CD4-positive, alpha-beta T cell treated with Interleukin-15 for 4 hours (primary cell): ENCODE results near the gene TP63.
"Not testable (repeated sequence)": the region's sequence is repeated elsewhere in the genome, so short reads cannot be mapped to it uniquely, and the experiment has no call there.

Experiments used
- DNase-seq: peaks from one replicate; pipeline ENCODE4 v3.0.0-alpha.2; 2020; ENCODE audit warnings: low spot score

The TP63 gene

DNA sequence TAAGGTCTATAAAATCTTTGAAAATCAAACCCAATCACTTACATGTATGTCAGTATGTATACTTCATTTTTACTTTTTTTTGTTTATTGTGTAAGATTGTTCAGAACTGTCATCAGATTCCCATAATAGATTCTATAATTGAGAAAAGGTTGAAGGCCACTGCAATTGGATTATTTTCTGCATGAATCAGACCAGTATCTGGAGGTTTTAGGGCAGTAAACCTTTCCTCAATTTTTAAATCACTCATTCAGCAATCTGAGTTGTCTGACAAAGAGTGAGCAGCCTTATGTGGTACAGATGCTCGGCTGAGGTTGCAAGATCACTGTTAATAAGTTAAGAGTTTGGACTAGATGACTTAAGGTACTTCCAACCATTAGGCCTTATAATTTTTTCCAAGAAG lies 96.0 kb downstream of the TP63 start:
- no peak for DNase-seq

GRCh38 chr3:189727898-189728297 lies 96.7 kb downstream of the TP63 start:
- no peak for DNase-seq

DNA sequence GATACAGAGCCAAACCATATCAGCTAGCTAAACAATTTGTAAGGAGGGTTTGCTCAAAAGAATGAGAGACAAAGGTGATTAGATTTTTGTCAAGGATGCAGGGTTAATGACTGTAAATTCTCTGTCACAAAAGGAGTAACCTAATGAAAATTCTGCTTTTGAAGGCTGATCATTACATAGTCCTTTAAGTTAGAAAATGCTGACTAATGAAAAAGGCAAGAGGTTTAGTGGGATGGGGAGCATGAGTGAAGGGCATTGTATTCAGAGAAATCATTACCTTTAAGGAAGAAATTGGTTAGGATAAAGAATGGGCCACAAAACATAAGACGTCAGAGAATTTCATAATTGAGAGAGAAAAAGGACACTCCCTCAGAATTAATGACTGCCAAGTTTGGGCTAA lies 97.7 kb downstream of the TP63 start:
- DNase-seq, result no peak

GRCh38 chr3:189734061-189734460 lies 102.9 kb downstream of the TP63 start:
- DNase-seq, result no peak

- DNase-seq, result no peak
Measured at GRCh38 chr3:189735913-189736312, 104.7 kb downstream of the TP63 start.

DNA sequence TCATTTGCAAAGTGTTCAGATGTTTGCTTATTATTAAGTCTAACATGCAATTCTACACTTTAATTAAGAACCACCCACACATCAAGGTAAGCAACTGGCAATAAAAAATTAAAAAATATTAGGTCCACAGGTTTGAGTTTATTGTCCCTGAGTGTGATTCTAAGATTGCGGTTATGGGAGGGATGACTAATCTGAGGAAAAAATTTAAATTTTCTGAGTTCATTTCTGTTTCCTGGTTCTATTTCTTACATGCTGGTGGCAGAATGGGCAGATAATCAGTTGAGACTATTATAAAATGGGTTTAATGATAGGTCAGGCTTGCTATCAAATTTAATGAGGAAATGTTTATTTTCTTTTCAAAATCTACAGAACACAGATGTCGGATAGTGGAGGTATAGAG lies 105.9 kb downstream of the TP63 start:
- no peak for DNase-seq

- no peak for DNase-seq
Measured at GRCh38 chr3:189737619-189738018, 106.4 kb downstream of the TP63 start.

DNA sequence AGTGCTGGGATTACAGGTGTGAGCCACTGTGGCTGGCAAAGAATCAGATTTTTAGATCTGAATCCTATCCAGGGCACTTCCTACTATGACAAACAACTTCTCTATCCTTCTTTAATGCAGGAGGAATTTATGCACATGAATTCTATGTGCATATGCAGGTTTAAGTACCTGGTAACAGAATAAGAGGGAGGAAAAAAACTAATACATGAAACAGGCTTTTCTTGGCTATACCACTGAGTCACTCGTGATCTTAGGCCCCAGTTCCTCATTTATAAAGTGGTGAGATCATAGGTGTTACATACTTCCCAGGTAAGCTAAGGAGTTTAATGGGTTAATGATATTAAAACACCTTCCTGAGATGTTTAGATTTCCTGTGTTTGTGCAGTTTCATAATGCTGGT lies 108.2 kb downstream of the TP63 start:
- no peak for DNase-seq

GRCh38 chr3:189740156-189740555 lies 109.0 kb downstream of the TP63 start:
- DNase-seq, result no peak

GRCh38 chr3:189744235-189744634 lies 113.0 kb downstream of the TP63 start:
- DNase-seq, result no peak

DNA sequence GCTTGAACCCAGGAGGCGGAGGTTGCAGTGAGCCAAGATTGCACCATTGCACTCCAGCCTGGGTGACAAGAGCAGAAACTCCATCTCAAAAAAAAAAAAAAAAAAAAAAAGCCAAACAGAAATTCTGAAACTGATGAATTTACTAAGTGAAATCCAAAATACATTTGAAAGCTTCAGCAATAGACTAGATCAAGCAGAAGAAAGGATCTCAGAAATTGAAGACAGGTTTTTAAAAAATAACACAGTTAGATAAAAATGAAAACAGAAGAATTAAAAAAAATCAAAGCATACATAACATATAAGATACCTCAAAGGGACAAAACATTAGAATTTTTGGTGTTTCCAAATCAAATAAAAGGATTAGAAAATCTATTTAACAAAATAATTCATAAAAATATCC lies 114.4 kb downstream of the TP63 start:
- no peak for DNase-seq

DNA sequence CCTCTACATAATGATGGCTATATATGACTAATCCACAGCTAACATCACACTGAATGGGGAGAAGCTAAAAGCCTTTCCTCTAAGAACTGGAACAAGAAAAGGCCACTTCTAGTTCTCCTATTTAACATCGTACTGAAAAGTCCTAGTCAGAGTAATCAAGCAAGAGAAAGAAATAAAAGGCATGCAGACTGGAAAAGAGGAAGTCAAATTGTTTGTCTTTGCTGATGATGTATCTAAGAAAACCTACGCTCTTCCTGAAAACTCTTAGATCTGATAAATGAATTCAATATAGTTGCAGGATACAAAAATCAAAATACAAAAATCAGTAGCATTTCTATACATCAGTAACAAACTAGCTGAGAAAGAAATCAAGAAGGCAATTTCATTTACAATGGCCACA lies 116.9 kb downstream of the TP63 start:
- no peak for DNase-seq

- DNase-seq, result not testable (repeated sequence)
Measured at GRCh38 chr3:189750972-189751371, 119.8 kb downstream of the TP63 start.

DNA sequence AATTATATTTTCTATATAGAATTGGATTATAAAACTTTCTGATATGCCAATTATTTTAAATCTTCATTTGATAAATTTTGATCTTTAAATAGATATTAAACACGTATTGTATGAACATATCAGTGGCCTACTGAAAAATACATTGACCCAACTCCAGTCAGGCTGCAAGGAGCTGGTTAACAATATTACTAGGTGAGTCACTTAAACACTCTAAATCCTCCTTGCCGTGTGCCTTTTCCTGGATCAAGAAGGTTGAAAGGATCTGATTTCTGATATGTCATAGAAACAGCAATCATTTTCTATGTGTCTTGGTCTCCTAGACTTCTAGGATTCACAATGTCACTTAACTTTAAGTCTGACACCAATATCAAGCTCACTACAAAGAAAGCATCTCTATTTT lies 123.2 kb downstream of the TP63 start:
- DNase-seq, result no peak

DNA sequence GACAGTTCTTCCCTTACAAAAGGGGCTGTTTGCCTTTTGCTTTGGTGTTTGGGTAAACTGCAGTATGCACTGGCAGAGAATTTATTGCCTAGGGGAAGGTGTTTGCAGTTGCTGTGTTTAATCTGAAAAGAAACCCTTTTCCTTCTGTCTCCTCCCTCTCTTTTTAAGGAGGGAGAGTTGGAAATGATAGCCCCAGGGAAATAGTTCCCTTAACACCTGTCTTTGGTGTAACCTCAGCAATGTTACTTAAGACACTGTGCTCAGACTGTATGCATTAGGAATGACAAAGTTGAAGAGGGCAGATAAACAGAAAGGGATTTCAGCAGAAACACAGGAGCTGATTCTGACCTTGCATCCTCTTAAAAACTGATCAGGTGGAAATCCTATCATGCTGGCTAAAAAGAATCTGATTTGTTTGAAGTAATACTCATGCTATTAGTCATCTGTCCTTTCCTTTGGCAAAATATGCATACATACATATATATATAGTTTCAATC lies 125.4 kb downstream of the TP63 start:
- DNase-seq, result no peak

DNA sequence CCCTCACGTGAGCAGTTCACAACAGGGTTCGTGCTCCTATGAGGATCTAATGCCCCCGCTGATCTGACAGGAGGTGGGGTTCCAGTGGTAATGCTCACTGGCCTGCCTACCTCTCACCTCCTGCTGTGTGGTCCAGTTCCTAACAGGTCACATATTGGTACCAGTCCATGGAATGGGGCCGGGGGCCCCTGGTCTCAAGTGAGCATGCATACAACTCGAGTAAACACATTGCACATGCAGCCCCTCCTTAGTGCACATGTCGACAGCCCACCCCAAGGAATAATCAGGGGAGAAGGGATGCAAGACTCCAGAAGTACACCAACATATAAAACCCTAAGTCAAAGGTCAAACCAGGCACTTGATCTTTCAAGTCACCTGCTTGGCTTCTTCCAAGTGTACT lies 127.0 kb downstream of the TP63 start:
- no peak for DNase-seq

DNA sequence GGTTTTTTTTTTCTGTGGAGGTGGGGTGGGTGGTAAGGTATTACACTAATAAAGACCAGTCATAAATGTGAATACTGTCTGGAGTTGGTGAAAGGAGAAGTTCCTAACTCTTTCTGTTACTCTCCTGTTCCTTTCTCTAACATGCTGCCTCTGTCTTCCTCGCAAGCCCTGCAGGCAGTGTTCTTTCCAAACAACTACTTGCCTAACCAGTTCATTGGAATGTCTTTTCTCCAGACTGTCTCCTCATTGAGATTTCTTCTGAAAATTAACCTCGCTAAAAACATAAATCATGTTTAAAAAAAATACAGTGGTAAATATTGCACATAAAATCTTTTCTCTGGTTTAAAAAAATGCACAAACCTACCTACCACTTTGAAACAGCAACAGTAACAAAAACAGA lies 135.2 kb downstream of the TP63 start:
- no peak for DNase-seq

GRCh38 chr3:189771842-189772450 lies 140.8 kb downstream of the TP63 start:
- no peak for DNase-seq

DNA sequence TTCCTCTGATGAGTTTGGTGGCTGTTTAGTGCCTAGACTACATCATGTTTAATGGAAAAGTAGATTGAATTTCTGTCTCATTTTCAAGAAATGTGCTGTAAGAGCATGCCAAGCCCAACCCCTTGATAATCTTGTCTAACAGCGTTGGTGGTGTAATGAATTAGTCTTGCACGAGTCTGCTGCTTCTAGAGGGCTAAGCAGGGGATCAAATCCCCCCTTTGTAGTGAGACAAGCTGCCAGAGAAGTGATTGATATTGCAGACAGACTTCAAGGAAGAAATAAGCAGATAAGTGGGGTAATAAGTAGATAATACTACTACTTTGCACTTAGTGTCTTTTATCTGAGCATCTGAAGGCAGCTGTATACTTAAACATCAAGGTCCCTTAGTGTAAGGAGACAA lies 141.4 kb downstream of the TP63 start:
- DNase-seq, result no peak

- no peak for DNase-seq
Measured at GRCh38 chr3:189773056-189773455, 141.9 kb downstream of the TP63 start.

DNA sequence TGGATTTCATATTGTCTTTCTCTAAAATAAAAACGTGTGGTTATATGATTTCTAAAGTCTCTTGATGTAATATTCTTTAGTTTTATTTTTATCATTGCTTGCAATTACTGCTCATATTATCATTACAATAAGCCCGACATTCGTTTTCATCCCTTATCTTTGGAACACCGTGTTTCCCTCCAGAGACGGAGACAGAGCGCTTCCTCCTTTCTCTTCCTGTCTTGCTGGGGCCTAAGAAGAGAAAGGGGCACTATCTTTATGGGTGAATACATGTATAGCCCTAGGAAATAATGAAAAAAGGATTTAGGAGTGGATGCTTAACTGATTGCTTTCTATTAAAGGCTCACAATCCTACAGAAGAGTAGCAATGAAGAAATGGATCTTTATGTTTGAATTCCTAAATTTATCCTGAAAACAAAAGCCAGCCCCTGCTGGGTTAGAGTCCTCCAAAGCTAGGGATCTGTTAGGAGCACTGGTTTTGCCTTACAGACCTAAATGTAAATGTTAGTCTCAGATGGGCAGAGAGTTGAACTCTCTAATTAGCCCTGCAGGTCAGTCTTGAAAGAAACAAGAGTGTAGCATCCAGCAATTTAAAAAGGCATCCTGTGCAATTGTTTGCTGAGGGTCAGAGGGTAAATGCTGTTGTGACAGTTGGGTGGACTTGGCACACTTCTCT lies 145.1 kb downstream of the TP63 start:
- no peak for DNase-seq

GRCh38 chr3:189778340-189778950 lies 147.3 kb downstream of the TP63 start:
- no peak for DNase-seq

- no peak for DNase-seq
Measured at GRCh38 chr3:189779166-189779565, 148.0 kb downstream of the TP63 start.
